Mesenchymal stem cell (in vitro differentiated cells and primary cell): Measurements from ENCODE around the gene UQCR11.
A peak's percentile ranks its signal among the peaks of the same experiment; 100 is the strongest.

Experiments
- DNase-seq: peaks from one replicate; pipeline ENCODE4 v3.0.0-alpha.2; 2013
- H2AFZ ChIP-seq: one replicate; pipeline ENCODE4 v1.6.1; 2013; ENCODE audit warnings: low read depth, mild to moderate bottlenecking, control low read depth, inconsistent platforms, low read length, moderate library complexity
- H2AK5ac ChIP-seq: 2 replicates; pipeline ENCODE4 v1.6.1; 2013; ENCODE audit warnings: low read length, moderate library complexity, mild to moderate bottlenecking, inconsistent platforms; ENCODE audit not compliant: severe bottlenecking
- H2BK120ac ChIP-seq: one replicate; pipeline ENCODE4 v1.6.1; 2013; ENCODE audit warnings: low read depth, mild to moderate bottlenecking, inconsistent platforms, low read length, moderate library complexity
- H2BK12ac ChIP-seq, 2 experiments: one replicate each; pipeline ENCODE4 v1.6.1; 2013; ENCODE audit warnings: inconsistent platforms in 2 of 2, low read length in 2 of 2, mild to moderate bottlenecking in 2 of 2, moderate library complexity in 2 of 2, control low read depth in 1 of 2
- H2BK15ac ChIP-seq: one replicate; pipeline ENCODE4 v1.6.1; 2013; ENCODE audit warnings: mild to moderate bottlenecking, low read depth, inconsistent platforms; ENCODE audit not compliant: poor library complexity, severe bottlenecking
- H2BK5ac ChIP-seq: 2 replicates; pipeline ENCODE4 v1.6.1; 2013; ENCODE audit warnings: low read depth, mild to moderate bottlenecking, low read length, control low read depth, inconsistent platforms; ENCODE audit not compliant: poor library complexity, severe bottlenecking
- H3K14ac ChIP-seq, 2 experiments: one replicate each; pipeline ENCODE4 v1.6.1; 2013; ENCODE audit warnings: inconsistent platforms in 2 of 2, low read length in 2 of 2, control low read depth in 1 of 2, mild to moderate bottlenecking in 1 of 2, moderate library complexity in 1 of 2
- H3K18ac ChIP-seq, 2 experiments: one replicate each; pipeline ENCODE4 v1.6.1; 2013; ENCODE audit warnings: inconsistent platforms in 2 of 2, low read length in 2 of 2, control low read depth in 1 of 2, low read depth in 1 of 2, mild to moderate bottlenecking in 1 of 2
- H3K23ac ChIP-seq, 2 experiments: one replicate each; pipeline ENCODE4 v1.6.1; 2013; ENCODE audit warnings: inconsistent platforms in 2 of 2, low read length in 2 of 2, mild to moderate bottlenecking in 2 of 2, moderate library complexity in 2 of 2, control low read depth in 1 of 2
- H3K27ac ChIP-seq: 2 replicates; pipeline ENCODE4 v1.5.1; 2013; ENCODE audit warnings: mild to moderate bottlenecking, moderate library complexity, low read length, control low read depth, inconsistent platforms; ENCODE audit not compliant: poor library complexity, severe bottlenecking
- H3K27me3 ChIP-seq, 2 experiments: 2 replicates each; pipeline versions ENCODE4 v1.6.1 to v1.7.0; 2013; ENCODE audit warnings: low read length in 2 of 2, mild to moderate bottlenecking in 2 of 2, moderate library complexity in 2 of 2, control low read depth in 1 of 2, inconsistent platforms in 1 of 2; ENCODE audit not compliant: control insufficient read depth in 1 of 2, insufficient read depth in 1 of 2
- H3K36me3 ChIP-seq, 2 experiments: 2 replicates each; pipeline versions ENCODE4 v1.6.1 to v1.7.0; 2013; ENCODE audit warnings: low read length in 2 of 2, control low read depth in 1 of 2, inconsistent platforms in 1 of 2, low read depth in 1 of 2, mild to moderate bottlenecking in 1 of 2; ENCODE audit not compliant: insufficient read depth in 2 of 2, control insufficient read depth in 1 of 2
- H3K4ac ChIP-seq, 2 experiments: one replicate each; pipeline ENCODE4 v1.6.1; 2013; ENCODE audit warnings: inconsistent platforms in 2 of 2, low read length in 2 of 2, mild to moderate bottlenecking in 2 of 2, moderate library complexity in 2 of 2, control low read depth in 1 of 2, low read depth in 1 of 2
- H3K4me1 ChIP-seq: 2 replicates; pipeline ENCODE4 v1.6.1; 2013; ENCODE audit warnings: low read depth, low read length, control low read depth; ENCODE audit not compliant: control insufficient read depth, insufficient read depth
- H3K4me2 ChIP-seq: 2 replicates; pipeline ENCODE4 v1.6.1; 2013; ENCODE audit warnings: low read length, mild to moderate bottlenecking, inconsistent platforms; ENCODE audit not compliant: poor library complexity, severe bottlenecking
- H3K4me3 ChIP-seq, 2 experiments: 2 replicates each; pipeline versions ENCODE4 v1.5.1 to v1.7.0; 2013; ENCODE audit warnings: low read length in 2 of 2, mild to moderate bottlenecking in 2 of 2, control low read depth in 1 of 2, low read depth in 1 of 2; ENCODE audit not compliant: insufficient read depth in 1 of 2
- H3K79me1 ChIP-seq: replicated peaks from 2 replicates; pipeline ENCODE4 v1.6.1; 2013; ENCODE audit warnings: mild to moderate bottlenecking, control low read depth, low read length, inconsistent platforms; ENCODE audit not compliant: poor library complexity, severe bottlenecking
- H3K9ac ChIP-seq: 2 replicates; pipeline ENCODE4 v1.7.0; 2013; ENCODE audit warnings: mild to moderate bottlenecking, low read length, moderate library complexity
- H3K9me3 ChIP-seq: 2 replicates; pipeline ENCODE4 v1.7.0; 2013; ENCODE audit warnings: mild to moderate bottlenecking, low read length; ENCODE audit not compliant: control insufficient read depth
- H4K8ac ChIP-seq: one replicate; pipeline ENCODE4 v1.6.1; 2013; ENCODE audit warnings: inconsistent platforms, mild to moderate bottlenecking, low read length, moderate library complexity
- H4K91ac ChIP-seq: one replicate; pipeline ENCODE4 v1.6.1; 2013; ENCODE audit warnings: mild to moderate bottlenecking, low read length, inconsistent platforms
- WGBS: methylation state at CpG from one replicate; pipeline ENCODE4 v1.1.7; 2013; ENCODE audit warnings: mixed read lengths; 5-methylcytosine and 5-hydroxymethylcytosine counted together

Gene UQCR11

DNA sequence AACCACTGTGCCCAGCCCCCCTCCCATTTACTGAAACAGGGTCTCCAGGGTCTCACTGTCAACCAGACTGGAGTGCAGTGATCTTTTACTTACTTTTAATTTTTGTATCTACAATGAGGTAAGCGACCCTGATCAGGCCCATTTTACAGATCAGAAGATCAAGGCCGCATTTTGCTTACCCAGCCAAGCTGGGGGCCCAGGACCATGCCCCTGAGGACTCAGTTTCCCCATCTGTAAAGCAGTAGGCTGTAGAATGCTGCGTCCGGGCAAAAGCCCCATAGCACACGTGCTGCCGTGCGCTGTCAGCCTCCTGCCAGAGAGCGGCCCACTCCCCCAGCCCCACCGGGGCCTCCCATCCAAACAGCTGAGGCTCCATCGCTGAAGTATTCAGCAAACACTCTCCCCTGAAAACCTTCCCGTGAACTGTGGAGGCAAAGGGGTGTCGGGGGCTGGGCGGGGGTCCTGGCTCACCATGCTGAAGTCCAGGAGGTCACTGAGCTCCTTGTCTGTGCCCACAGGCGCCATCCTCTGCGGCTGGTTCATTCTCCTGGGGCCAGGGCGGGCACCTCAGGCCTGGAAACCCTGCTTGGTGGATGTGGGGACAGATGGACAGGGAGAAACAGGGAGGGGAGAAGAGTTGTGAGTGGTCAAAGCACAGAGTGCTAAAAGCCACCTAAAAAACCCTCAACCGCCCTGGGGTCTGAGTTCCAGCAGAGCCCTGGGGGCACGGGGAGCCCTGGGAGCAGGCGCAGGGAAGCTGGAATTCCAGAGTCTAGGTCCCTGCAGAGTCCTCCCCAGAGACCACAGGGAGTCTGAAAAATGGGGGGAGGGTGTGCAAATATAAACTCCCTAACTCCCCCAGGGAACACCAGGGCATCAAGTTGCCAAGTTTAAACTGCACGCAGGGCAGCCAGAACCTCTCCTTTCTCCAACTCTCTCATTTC is 44.7 kb upstream of the UQCR11 start:
- H3K79me1 ChIP-seq = peaks cover 30% of the 10 kb centered on the region
- H3K18ac ChIP-seq = no peak overlapping the region
- no peak overlapping the region for H2BK5ac ChIP-seq
- peak overlapping the region in 1 of 2 experiments; percentile 82 for H3K4me3 ChIP-seq
- no peak overlapping the region for H2AFZ ChIP-seq
- H3K4ac ChIP-seq = peak overlapping the region in 1 of 2 experiments; percentile 47
- no peak overlapping the region for H4K8ac ChIP-seq
- no peak for DNase-seq
- no peaks in the 10 kb centered on the region for H3K9me3 ChIP-seq
- H3K36me3 ChIP-seq = peaks cover 22 to 48% of the 10 kb centered on the region in 2 experiments
- peak overlapping the region; percentile 36 for H3K27ac ChIP-seq
- H2BK120ac ChIP-seq = no peak overlapping the region
- H3K27me3 ChIP-seq = no peaks in the 10 kb centered on the region
- H3K23ac ChIP-seq = no peak overlapping the region
- peaks cover 32% of the 10 kb centered on the region for H3K4me1 ChIP-seq
- peak overlapping the region; percentile 49 for H2AK5ac ChIP-seq
- peak overlapping the region; percentile 79 for H3K9ac ChIP-seq
- H4K91ac ChIP-seq = peak overlapping the region; percentile 52
- 95% methylated on average over 19 of the region's 20 CpGs for WGBS
- no peak overlapping the region for H2BK12ac ChIP-seq
- H3K14ac ChIP-seq = no peak overlapping the region
- H2BK15ac ChIP-seq = no peak overlapping the region
- peak overlapping the region; percentile 88 for H3K4me2 ChIP-seq

- Histone ChIP-seq H2AFZ (no peak overlapping the region), H2BK15ac (peak overlapping the region; percentile 12), H3K79me1 (peaks cover 36% of the 10 kb centered on the region), H3K4ac (no peak overlapping the region), H2AK5ac (no peak overlapping the region), H3K9ac (no peak overlapping the region), H2BK5ac (no peak overlapping the region), H3K27ac (no peak overlapping the region), H3K27me3 (no peaks in the 10 kb centered on the region), H3K36me3 (peaks cover 28 to 58% of the 10 kb centered on the region in 2 experiments), H3K9me3 (no peaks in the 10 kb centered on the region), H4K8ac (peak overlapping the region; percentile 40), H3K4me3 (no peak overlapping the region), H3K4me1 (peaks cover 28% of the 10 kb centered on the region), H3K18ac (no peak overlapping the region), H2BK12ac (no peak overlapping the region), H2BK120ac (no peak overlapping the region), H3K4me2 (peak overlapping the region; percentile 6), H3K14ac (no peak overlapping the region), H4K91ac (no peak overlapping the region), H3K23ac (no peak overlapping the region)
- 97% methylated on average over 23 of the region's 23 CpGs for WGBS
- DNase-seq = no peak
Observed at GRCh38 chr19:1648920-1649541, 43.8 kb upstream of the UQCR11 start.

- no peaks in the 10 kb centered on the region for H3K27me3 ChIP-seq
- H3K79me1 ChIP-seq = peaks cover 39% of the 10 kb centered on the region
- H3K18ac ChIP-seq = no peak overlapping the region
- no peak overlapping the region for H4K8ac ChIP-seq
- peaks cover 29 to 62% of the 10 kb centered on the region in 2 experiments for H3K36me3 ChIP-seq
- H3K4me2 ChIP-seq = peak overlapping the region; percentile 13
- H2AK5ac ChIP-seq = no peak overlapping the region
- WGBS = 99% methylated on average over 8 of the region's 10 CpGs
- no peak overlapping the region for H2BK120ac ChIP-seq
- H2AFZ ChIP-seq = no peak overlapping the region
- H3K9me3 ChIP-seq = no peaks in the 10 kb centered on the region
- H3K23ac ChIP-seq = no peak overlapping the region
- no peak overlapping the region for H4K91ac ChIP-seq
- H3K14ac ChIP-seq = no peak overlapping the region
- H3K27ac ChIP-seq = no peak overlapping the region
- no peak overlapping the region for H2BK15ac ChIP-seq
- DNase-seq = no peak
- H3K9ac ChIP-seq = no peak overlapping the region
- H3K4me3 ChIP-seq = no peak overlapping the region
- H2BK12ac ChIP-seq = no peak overlapping the region
- H2BK5ac ChIP-seq = no peak overlapping the region
- peaks cover 27% of the 10 kb centered on the region for H3K4me1 ChIP-seq
- H3K4ac ChIP-seq = no peak overlapping the region
Observed at GRCh38 chr19:1648459-1648849, 43.2 kb upstream of the UQCR11 start.
